OCI-LY7 (cell line): ENCODE data around the gene PFKFB3. TPM values are rescaled to one million over a fixed set of nuclear protein-coding genes. Genes with fewer than 3 reads are reported as not detected.
A peak's percentile ranks its signal among the peaks of the same experiment; 100 is the strongest.

ENCODE experiments used
- BruUV-seq: library from RNA; stranded (reverse); fragments of 400-500 nt; replicated peaks from 2 replicates; lab custom pipeline; 2021; lab: Mats Ljungman, UMichigan
- CTCF ChIA-PET: fragments of 300-600 bp; sonication (Branson Sonifier 250); formaldehyde crosslinking; loops from one replicate; lab custom pipeline; 2022; ENCODE audit warnings: antibody characterized with exemption; ENCODE audit not compliant: unreplicated experiment; lab: Charles Lee
- POLR2A ChIA-PET: fragments of 300-600 bp; sonication (Branson Sonifier 250); formaldehyde crosslinking; loops from one replicate; lab custom pipeline; 2022; ENCODE audit warnings: antibody characterized with exemption; lab: Charles Lee
- DNase-seq: peaks from one replicate; pipeline ENCODE4 v3.0.0-alpha.2; 2015; ENCODE audit warnings: low spot score
- H2AFZ ChIP-seq: fragments of 200-600 bp; sonication (generic), shearing (Covaris generic); 2 replicates; pipeline ENCODE4 v1.6.1; 2014; ENCODE audit warnings: mild to moderate bottlenecking, antibody characterized with exemption, low read length, moderate library complexity
- H3K27ac ChIP-seq: fragments of 200-600 bp; sonication (generic); 2 replicates; pipeline ENCODE4 v1.5.1; 2014; ENCODE audit warnings: mixed run types, low read depth, mild to moderate bottlenecking, moderate library complexity, low read length, inconsistent platforms; ENCODE audit not compliant: poor library complexity, severe bottlenecking
- H3K36me3 ChIP-seq: fragments of 200-600 bp; sonication (generic); 2 replicates; pipeline ENCODE4 v1.6.1; 2014; ENCODE audit warnings: mild to moderate bottlenecking, antibody characterized with exemption, low read length, moderate library complexity, mixed read lengths; ENCODE audit not compliant: insufficient read depth
- H3K4me1 ChIP-seq: fragments of 200-600 bp; sonication (generic); 2 replicates; pipeline ENCODE4 v1.5.1; 2014; ENCODE audit warnings: mild to moderate bottlenecking, low read length; ENCODE audit not compliant: insufficient read depth, poor library complexity, severe bottlenecking
- H3K4me2 ChIP-seq: fragments of 200-600 bp; sonication (generic); 2 replicates; pipeline ENCODE4 v1.6.1; 2014; ENCODE audit warnings: mild to moderate bottlenecking, low read length
- H3K4me3 ChIP-seq: fragments of 200-600 bp; sonication (generic); 2 replicates; pipeline ENCODE4 v1.5.1; 2014; ENCODE audit warnings: mild to moderate bottlenecking, low read depth, low read length; ENCODE audit not compliant: poor library complexity, severe bottlenecking
- H3K79me2 ChIP-seq: fragments of 200-600 bp; sonication (generic); 2 replicates; pipeline ENCODE4 v1.6.1; 2016; ENCODE audit warnings: low read depth, mild to moderate bottlenecking, low read length, moderate library complexity, mixed read lengths; ENCODE audit not compliant: insufficient read depth
- H3K9me2 ChIP-seq: fragments of 200-600 bp; sonication (generic); 2 replicates; pipeline ENCODE4 v1.6.1; 2016; ENCODE audit warnings: mild to moderate bottlenecking, low read length, mixed read lengths; ENCODE audit not compliant: insufficient read depth
- H3K9me3 ChIP-seq: fragments of 200-600 bp; sonication (generic); 2 replicates; pipeline ENCODE4 v1.6.1; 2014; ENCODE audit warnings: mild to moderate bottlenecking, mixed run types, low read length, mixed read lengths
- H4K20me1 ChIP-seq: fragments of 200-600 bp; sonication (generic); 2 replicates; pipeline ENCODE4 v1.6.1; 2014; ENCODE audit warnings: mild to moderate bottlenecking, antibody characterized with exemption, low read length, moderate library complexity, mixed read lengths; ENCODE audit not compliant: insufficient read depth
- CTCF ChIP-seq: fragments of 200-600 bp; sonication (generic); conservative IDR thresholded peaks from 2 replicates; pipeline ENCODE4 v1.5.1; 2014; ENCODE audit warnings: mild to moderate bottlenecking, antibody characterized with exemption, low read length, moderate library complexity, mixed read lengths
- EZH2phosphoT487 ChIP-seq: fragments of 200-600 bp; sonication (generic); IDR thresholded peaks from 2 replicates; pipeline ENCODE4 v1.6.1; 2018; ENCODE audit warnings: low read depth, borderline replicate concordance, mild to moderate bottlenecking, mixed run types, antibody characterized with exemption, low read length, moderate library complexity, mixed read lengths
- intact Hi-C: fragments of 100-400 bp; cut with micrococcal nuclease; formaldehyde crosslinking; loops from one replicate; pipeline ENCODE4 v1.10.0; 2022; ENCODE audit not compliant: unreplicated experiment
- total RNA-seq, 2 experiments: library from RNA; depleted of rRNA in 1 of 2; stranded (reverse); fragments of >200 nt in 1 of 2; shearing (Covaris generic) in 1 of 2; gene quantifications; 2 replicates each; pipeline ENCODE4 v1.2.3, GENCODE V29; 2014 to 2022

The PFKFB3 gene
- total RNA-seq, 2 experiments from 2014 or later, result 33.7 to 50.7 TPM

GRCh38 chr10:6162589-6163356 lies 40.0 kb upstream of the PFKFB3 start:
- peak overlapping the region; percentile 59 for H3K27ac ChIP-seq
- no peak for TF ChIP-seq CTCF
- no peak for TF ChIP-seq EZH2phosphoT487
- peaks cover 47% of the 10 kb centered on the region for H3K79me2 ChIP-seq
- DNase-seq, result no peak
- peak overlapping the region; percentile 99 for H3K4me3 ChIP-seq
- H4K20me1 ChIP-seq, result peaks cover 10% of the 10 kb centered on the region; the same call in 1 of the 2 replicates
- POLR2A ChIA-PET, result interaction anchor here (0.7 to 1.7 kb wide), 6 partner anchors 14 to 256 kb away, joined by 3 to 5 read pairs (median 4); partner anchors contain the start of gene PFKFB3
- H3K4me1 ChIP-seq, result peaks cover 27% of the 10 kb centered on the region
- BruUV-seq, result no TSS peak
- CTCF ChIA-PET, result interaction anchor here (0.8 to 1.0 kb wide), 2 partner anchors 10 to 12 kb away, joined by 3 read pairs; no protein-coding TSS in a partner anchor
- H2AFZ ChIP-seq, result peak overlapping the region; percentile 58; the same call in 1 of the 2 replicates
- H3K36me3 ChIP-seq, result peaks cover 25% of the 10 kb centered on the region
- no peaks in the 10 kb centered on the region for H3K9me2 ChIP-seq
- peak overlapping the region; percentile 68 for H3K4me2 ChIP-seq
- no peaks in the 10 kb centered on the region for H3K9me3 ChIP-seq
- intact Hi-C loops, result loop anchor here (5.0 kb wide), 1 partner anchor 150 kb away; no protein-coding TSS in a partner anchor

- peak overlapping the region; percentile 99 for H3K4me3 ChIP-seq
- peak overlapping the region; percentile 87 for H3K27ac ChIP-seq
- H3K4me2 ChIP-seq, result peak overlapping the region; percentile 78
- H3K9me2 ChIP-seq, result no peaks in the 10 kb centered on the region
- no peaks in the 10 kb centered on the region for H3K9me3 ChIP-seq
- H4K20me1 ChIP-seq, result peaks cover 16% of the 10 kb centered on the region; the same call in 1 of the 2 replicates
- H3K4me1 ChIP-seq, result peaks cover 27% of the 10 kb centered on the region
- BruUV-seq, result TSS peak; percentile 60
- peaks cover 51% of the 10 kb centered on the region for H3K79me2 ChIP-seq
- ChIA-PET POLR2A (interaction anchor here (0.8 to 1.7 kb wide), 6 partner anchors 14 to 184 kb away, joined by 3 to 5 read pairs (median 3); partner anchors contain the start of gene PFKFB3), CTCF (no interaction called here)
- intact Hi-C loops, result loop anchor here (5.0 kb wide), 1 partner anchor 151 kb away; no protein-coding TSS in a partner anchor
- TF ChIP-seq EZH2phosphoT487 (no peak), CTCF (no peak)
- DNase-seq, result peak; percentile 97
- peak overlapping the region; percentile 58; the same call in 1 of the 2 replicates for H2AFZ ChIP-seq
- H3K36me3 ChIP-seq, result peaks cover 33% of the 10 kb centered on the region
These were observed 39.1 kb upstream of the PFKFB3 start for GRCh38 chr10:6163364-6164270.
